Gastrocnemius medialis (tissue), 4 donors: ENCODE measurements around the gene ZNF672.

ENCODE experiments used
- CTCF ChIP-seq, 5 experiments: fragments of 450-650 bp in 3 of 5; fragments of 200-600 bp in 2 of 5; sonication (generic) in 2 of 5; IDR thresholded peaks in 4 of 5; conservative IDR thresholded peaks in 1 of 5; 1 replicate in 4 of 5; 2 replicates in 1 of 5; pipeline ENCODE4 v1.5.1; 2016 to 2019; ENCODE audit warnings: antibody characterized with exemption in 5 of 5, mild to moderate bottlenecking in 3 of 5, moderate library complexity in 3 of 5
- POLR2A ChIP-seq, 2 donors: fragments of 450-650 bp; IDR thresholded peaks; one replicate each; pipeline ENCODE4 v1.6.1; 2017; ENCODE audit warnings: antibody characterized with exemption in 2 of 2, mild to moderate bottlenecking in 2 of 2, moderate library complexity in 2 of 2

- TF ChIP-seq CTCF (IDR thresholded peaks at IDR 0.05 in 4 of 5, conservative IDR thresholded peaks at IDR 0.05 in 1 of 5) (no peak), POLR2A (IDR thresholded peaks at IDR 0.05) (no peak)
These were observed 1.1 kb downstream of the ZNF672 start for GRCh38 chr1:248839168-248839555.
